ENCODE data around the gene CXCL11. TPM values are rescaled to one million over a fixed set of nuclear protein-coding genes. Genes with fewer than 3 reads are reported as not detected.

The CXCL11 gene
- total and polyA plus RNA-seq, 9 of the 15 experiments (the other 6 are each of a cell fraction or from before 2014, with no cell fraction given), result 2.1 to 9.1 (median 4.5) TPM

GRCh38 chr4:76067652-76068286 is 31.9 kb upstream of the CXCL11 start (continued):
- no peak for TF ChIP-seq AFF1 (IDR thresholded peaks at IDR 0.05; ENCODE audit: low read depth in 1 of 2, partially characterized antibody in 2 of 2)
- no peak for TF ChIP-seq SRSF3 (IDR thresholded peaks at IDR 0.05; ENCODE audit: insufficient read depth, low read length)
- TF ChIP-seq ZKSCAN1 (IDR thresholded peaks at IDR 0.05; ENCODE audit: low read depth, low read length), result no peak
- no peak for TF ChIP-seq NR4A1 (CRISPR knock-in tag; IDR thresholded peaks at IDR 0.05)
- no peak for TF ChIP-seq NR4A1 (tag; IDR thresholded peaks at IDR 0.05)
- TF ChIP-seq SOX6 (IDR thresholded peaks at IDR 0.05), result no peak
- peak; percentile 85 to 91 for TF ChIP-seq RAD21 (CRISPR knock-in tag; conservative IDR thresholded peaks at IDR 0.05 in 1 of 2, IDR thresholded peaks at IDR 0.05 in 1 of 2)
- no peak for TF ChIP-seq FIP1L1 (IDR thresholded peaks at IDR 0.05; ENCODE audit: low read depth, low read length, poor library complexity, severe bottlenecking)
- TF ChIP-seq MCM5 (IDR thresholded peaks at IDR 0.05; ENCODE audit: low read depth), result no peak
- TF ChIP-seq NCOA6 (IDR thresholded peaks at IDR 0.05), result no peak
- TF ChIP-seq CBX5 (IDR thresholded peaks at IDR 0.05; ENCODE audit: borderline replicate concordance, low read depth), result no peak
- no peak for TF ChIP-seq GATAD2B (IDR thresholded peaks at IDR 0.05; ENCODE audit: borderline replicate concordance)
- TF ChIP-seq TRIM24 (IDR thresholded peaks at IDR 0.05), result no peak
- peak; percentile 67 for TF ChIP-seq SMC3 (conservative IDR thresholded peaks at IDR 0.05; ENCODE audit: insufficient read depth, low read depth, low read length)
- TF ChIP-seq MEF2D (tag; conservative IDR thresholded peaks at IDR 0.05; ENCODE audit: low read depth), result no peak
